Peyer's patch (tissue), 4 donors: ENCODE measurements around the gene SYN1. TPM values are rescaled to one million over a fixed set of nuclear protein-coding genes. Genes with fewer than 3 reads are reported as not detected.
A peak's percentile ranks its signal among the peaks of the same experiment; 100 is the strongest.
"Not testable (repeated sequence)": the region's sequence is repeated elsewhere in the genome, so short reads cannot be mapped to it uniquely, and the experiment has no call there.

Experiments used
- DNase-seq, 3 donors: peaks; one replicate each; pipeline ENCODE4 v3.0.0-alpha.2; 2017 to 2019
- H3K27ac ChIP-seq, 4 donors: fragments of 200-600 bp; sonication (generic); one replicate each; pipeline ENCODE4 v1.5.1; 2016 to 2019
- H3K27me3 ChIP-seq, 2 donors: fragments of 200-600 bp; sonication (generic); one replicate each; pipeline ENCODE4 v1.5.1; 2019
- H3K36me3 ChIP-seq, 3 donors: fragments of 200-600 bp; sonication (generic); one replicate each; pipeline ENCODE4 v1.5.1; 2016 to 2019
- H3K4me1 ChIP-seq, 4 donors: fragments of 200-600 bp; sonication (generic); one replicate each; pipeline ENCODE4 v1.5.1; 2016 to 2019
- H3K4me3 ChIP-seq, 4 donors: fragments of 200-600 bp; sonication (generic); 1 replicate in 3 of 4; 2 replicates in 1 of 4; pipeline ENCODE4 v1.5.1; 2016 to 2019; ENCODE audit warnings: mild to moderate bottlenecking in 1 of 4
- H3K9me3 ChIP-seq, 4 donors: fragments of 200-600 bp; sonication (generic); one replicate each; pipeline ENCODE4 v1.5.1; 2016 to 2019; ENCODE audit warnings: mild to moderate bottlenecking in 1 of 4
- CTCF ChIP-seq, 6 experiments: fragments of 450-650 bp in 4 of 6; fragments of 200-600 bp in 2 of 6; sonication (generic) in 1 of 6; IDR thresholded peaks; one replicate each; pipeline ENCODE4 v1.5.1; 2017 to 2019; ENCODE audit warnings: antibody characterized with exemption in 6 of 6, mild to moderate bottlenecking in 3 of 6, moderate library complexity in 1 of 6
- POLR2A ChIP-seq, 2 donors: fragments of 450-650 bp; IDR thresholded peaks; one replicate each; pipeline ENCODE4 v1.5.1; 2017; ENCODE audit warnings: antibody characterized with exemption in 2 of 2, mild to moderate bottlenecking in 2 of 2, moderate library complexity in 2 of 2
- total RNA-seq, 4 donors: library from RNA; depleted of rRNA; stranded (reverse); fragments of >200 nt; gene quantifications; one replicate each; pipeline ENCODE4 v1.1.0, GENCODE V29; 2016

Gene SYN1
- total RNA-seq = under 1 TPM in 1 of 4 donors, not detected in 3; 0.67 TPM

- Histone ChIP-seq H3K36me3 (no peaks in the 10 kb centered on the region), H3K27me3 (no peaks in the 10 kb centered on the region), H3K9me3 (no peaks in the 10 kb centered on the region), H3K27ac (no peak within 1 kb of the TSS), H3K4me1 (no peaks in the 10 kb centered on the region), H3K4me3 (peak within 1 kb of the TSS in 3 of 4 donors; percentile 35 to 44 (median 43))
- DNase-seq = peak; percentile 62 to 86 (median 75)
- peak in 3 of 6 experiments; percentile 8 to 34 (median 31) for TF ChIP-seq CTCF (IDR thresholded peaks at IDR 0.05)
- no peak for TF ChIP-seq POLR2A (IDR thresholded peaks at IDR 0.05)
Observed at GRCh38 chrX:47619486-47620302, at the start of gene SYN1. Gene SYN1, minus strand, starts transcription at chrX:47619857. Its CDS starts 129 bp downstream, at chrX:47619728.

GRCh38 chrX:47665797-47666196 is 46.1 kb upstream of the SYN1 start:
- not testable (repeated sequence) for H3K9me3 ChIP-seq, DNase-seq, H3K4me1 ChIP-seq, H3K4me3 ChIP-seq, H3K36me3 ChIP-seq, H3K27ac ChIP-seq, H3K27me3 ChIP-seq

GRCh38 chrX:47664737-47665136 is 45.1 kb upstream of the SYN1 start:
- H3K36me3 ChIP-seq = no peaks in the 10 kb centered on the region
- TF ChIP-seq CTCF (IDR thresholded peaks at IDR 0.05) (no peak), POLR2A (IDR thresholded peaks at IDR 0.05) (no peak)

GRCh38 chrX:47662144-47662657 is 42.5 kb upstream of the SYN1 start:
- TF ChIP-seq CTCF (IDR thresholded peaks at IDR 0.05) (no peak), POLR2A (IDR thresholded peaks at IDR 0.05) (no peak)
- Histone ChIP-seq H3K9me3 (no peaks in the 10 kb centered on the region), H3K27ac (no peak overlapping the region), H3K4me1 (no peaks in the 10 kb centered on the region), H3K4me3 (no peak overlapping the region), H3K27me3 (no peaks in the 10 kb centered on the region), H3K36me3 (peaks cover 0 to 2% (median 0%) of the 10 kb centered on the region in 3 donors)
- no peak for DNase-seq

More at GRCh38 chrX:47664737-47665136, 45.1 kb upstream of the SYN1 start:
- Histone ChIP-seq H3K4me1 (no peaks in the 10 kb centered on the region), H3K4me3 (no peak overlapping the region), H3K27me3 (no peaks in the 10 kb centered on the region), H3K9me3 (no peaks in the 10 kb centered on the region), H3K27ac (no peak overlapping the region)
- DNase-seq = no peak

GRCh38 chrX:47661539-47661938 is 41.9 kb upstream of the SYN1 start:
- H3K4me3 ChIP-seq = no peak overlapping the region
- H3K27ac ChIP-seq = no peak overlapping the region
- DNase-seq = no peak
- H3K4me1 ChIP-seq = no peaks in the 10 kb centered on the region
- no peaks in the 10 kb centered on the region for H3K9me3 ChIP-seq
- H3K36me3 ChIP-seq = peaks cover 0 to 8% (median 0%) of the 10 kb centered on the region in 3 donors
- H3K27me3 ChIP-seq = no peaks in the 10 kb centered on the region
- TF ChIP-seq POLR2A (IDR thresholded peaks at IDR 0.05) = no peak
- TF ChIP-seq CTCF (IDR thresholded peaks at IDR 0.05) = no peak

GRCh38 chrX:47659421-47659726 is 39.7 kb upstream of the SYN1 start:
- TF ChIP-seq CTCF (IDR thresholded peaks at IDR 0.05) = no peak
- TF ChIP-seq POLR2A (IDR thresholded peaks at IDR 0.05) = no peak
- H3K27ac ChIP-seq = peak overlapping the region; percentile 86 to 100 (median 98)
- no peaks in the 10 kb centered on the region for H3K9me3 ChIP-seq
- DNase-seq = no peak
- H3K27me3 ChIP-seq = no peaks in the 10 kb centered on the region
- H3K4me1 ChIP-seq = no peaks in the 10 kb centered on the region
- peaks cover 0 to 14% (median 0%) of the 10 kb centered on the region in 3 donors for H3K36me3 ChIP-seq
- peak overlapping the region; percentile 54 to 71 (median 64) for H3K4me3 ChIP-seq
